PC-9 (cell line): ENCODE measurements around the gene KRT3. TPM values are rescaled to one million over a fixed set of nuclear protein-coding genes. Genes with fewer than 3 reads are reported as not detected.

ENCODE experiments used
- BruUV-seq: library from RNA; stranded (reverse); fragments of 400-500 nt; replicated peaks from 2 replicates; lab custom pipeline; 2021; lab: Mats Ljungman, UMichigan
- CTCF ChIA-PET: fragments of 300-600 bp; sonication (Branson Sonifier 250); formaldehyde crosslinking; loops from one replicate; lab custom pipeline; 2022; ENCODE audit warnings: antibody characterized with exemption; lab: Charles Lee
- POLR2A ChIA-PET: fragments of 300-600 bp; sonication (Branson Sonifier 250); formaldehyde crosslinking; loops from one replicate; lab custom pipeline; 2022; ENCODE audit warnings: antibody characterized with exemption; ENCODE audit not compliant: unreplicated experiment; lab: Charles Lee
- DNase-seq, 2 experiments: peaks; one replicate each; pipeline versions ENCODE4 v3.0.0 to v3.0.0-alpha.2; 2015 to 2022; ENCODE audit warnings: mixed read lengths in 1 of 2
- H2AFZ ChIP-seq: fragments of 200-600 bp; sonication (generic); 2 replicates; pipeline ENCODE4 v1.8.1; 2017; ENCODE audit warnings: antibody characterized with exemption
- H3F3A ChIP-seq: fragments of 200-600 bp; sonication (generic); 2 replicates; pipeline ENCODE4 v1.8.1; 2017; ENCODE audit warnings: antibody characterized with exemption, mild to moderate bottlenecking, low read depth; ENCODE audit not compliant: insufficient read depth
- H3K27ac ChIP-seq: fragments of 200-600 bp; sonication (generic); 2 replicates; pipeline ENCODE4 v1.6.1; 2016; ENCODE audit warnings: mixed run types
- H3K27me3 ChIP-seq: fragments of 200-600 bp; sonication (generic); 2 replicates; pipeline ENCODE4 v1.6.1; 2016; ENCODE audit warnings: low read depth, mixed run types; ENCODE audit not compliant: insufficient read depth
- H3K36me3 ChIP-seq: fragments of 200-600 bp; sonication (generic); 2 replicates; pipeline ENCODE4 v1.6.1; 2016; ENCODE audit warnings: low read depth, mixed run types
- H3K4me1 ChIP-seq: fragments of 200-600 bp; sonication (generic); replicated peaks from 2 replicates; pipeline ENCODE4 v1.6.1; 2016; ENCODE audit warnings: mixed run types; ENCODE audit not compliant: insufficient read depth
- H3K4me2 ChIP-seq: fragments of 200-600 bp; sonication (generic); 2 replicates; pipeline ENCODE4 v1.6.1; 2017; ENCODE audit warnings: mixed run types
- H3K4me3 ChIP-seq: fragments of 200-600 bp; sonication (generic); 2 replicates; pipeline ENCODE4 v1.6.1; 2016; ENCODE audit warnings: mixed run types
- H3K79me2 ChIP-seq: fragments of 200-600 bp; sonication (generic); 2 replicates; pipeline ENCODE4 v1.6.1; 2017; ENCODE audit warnings: low read depth, mixed run types
- H3K9me2 ChIP-seq: fragments of 200-600 bp; sonication (generic); 2 replicates; pipeline ENCODE4 v1.8.1; 2017; ENCODE audit warnings: mild to moderate bottlenecking; ENCODE audit not compliant: insufficient read depth
- H3K9me3 ChIP-seq: fragments of 200-600 bp; sonication (generic); 2 replicates; pipeline ENCODE4 v1.8.1; 2016; ENCODE audit warnings: low read depth; ENCODE audit not compliant: insufficient read depth
- H4K20me1 ChIP-seq: fragments of 200-600 bp; sonication (generic); 2 replicates; pipeline ENCODE4 v1.8.1; 2017; ENCODE audit not compliant: insufficient read depth
- CTCF ChIP-seq: fragments of 200-600 bp; sonication (generic); conservative IDR thresholded peaks from 2 replicates; pipeline ENCODE4 v1.6.1; 2017; ENCODE audit warnings: mixed run types, antibody characterized with exemption, mild to moderate bottlenecking, moderate library complexity
- EZH2 ChIP-seq: fragments of 200-600 bp; sonication (generic); IDR thresholded peaks from 2 replicates; pipeline ENCODE4 v1.8.0; 2017; ENCODE audit warnings: antibody characterized with exemption, low read depth
- intact Hi-C: fragments of 100-400 bp; cut with micrococcal nuclease; formaldehyde crosslinking; loops from one replicate; pipeline ENCODE4 v1.10.0; 2022; ENCODE audit not compliant: unreplicated experiment
- total RNA-seq: library from RNA; stranded (reverse); gene quantifications from 2 replicates; pipeline ENCODE4 v1.2.3, GENCODE V29; 2021

The KRT3 gene
- total RNA-seq, 1 experiment from 2014 or later, result 0.24 TPM

GRCh38 chr12:52776913-52777395 lies 19.0 kb downstream of the KRT3 start, which contains the start of gene KRT76:
KRT76 (minus strand) TSS chr12:52777345; CDS start chr12:52777291, 54 bp downstream.
- H3K4me3 ChIP-seq, result no peak within 1 kb of the TSS
- no peak within 1 kb of the TSS for H3K27ac ChIP-seq
- H4K20me1 ChIP-seq, result no peaks in the 10 kb centered on the region
- no peaks in the 10 kb centered on the region for H3K9me2 ChIP-seq
- no peaks in the 10 kb centered on the region; the same call in 1 of the 2 replicates for H3K27me3 ChIP-seq
- ChIA-PET CTCF (interaction anchor here (0.9 kb wide), 1 partner anchor 85 kb away, joined by 3 read pairs; no protein-coding TSS in a partner anchor), POLR2A (no interaction called here)
- no peak for DNase-seq
- no peaks in the 10 kb centered on the region for H3F3A ChIP-seq
- TF ChIP-seq EZH2, result no peak
- TF ChIP-seq CTCF, result no peak
- H3K79me2 ChIP-seq, result no peaks in the 10 kb centered on the region
- H3K9me3 ChIP-seq, result no peaks in the 10 kb centered on the region
- intact Hi-C loops, result no loop called here
- H3K4me1 ChIP-seq, result no peaks in the 10 kb centered on the region
- H2AFZ ChIP-seq, result no peak within 1 kb of the TSS
- H3K4me2 ChIP-seq, result no peak within 1 kb of the TSS
- no TSS peak for BruUV-seq
- no peaks in the 10 kb centered on the region for H3K36me3 ChIP-seq

GRCh38 chr12:52776435-52776834 lies 19.5 kb downstream of the KRT3 start:
- no peak for TF ChIP-seq EZH2
- no peak for TF ChIP-seq CTCF
- H3K4me3 ChIP-seq, result no peak overlapping the region
- H3K4me2 ChIP-seq, result no peak overlapping the region
- no peaks in the 10 kb centered on the region for H3K36me3 ChIP-seq
- no peaks in the 10 kb centered on the region for H3K79me2 ChIP-seq
- no peaks in the 10 kb centered on the region for H3K9me3 ChIP-seq
- no peaks in the 10 kb centered on the region for H3K9me2 ChIP-seq
- no peak overlapping the region for H3K27ac ChIP-seq
- CTCF ChIA-PET, result no interaction called here
- H3K27me3 ChIP-seq, result no peaks in the 10 kb centered on the region; the same call in 1 of the 2 replicates
- intact Hi-C loops, result no loop called here
- no peak overlapping the region for H2AFZ ChIP-seq
- H3K4me1 ChIP-seq, result no peaks in the 10 kb centered on the region
- no peaks in the 10 kb centered on the region for H3F3A ChIP-seq
- BruUV-seq, result no TSS peak
- H4K20me1 ChIP-seq, result no peaks in the 10 kb centered on the region
- no peak for DNase-seq
- POLR2A ChIA-PET, result interaction anchor here (0.6 kb wide), 1 partner anchor 1112 kb away, joined by 5 read pairs; no protein-coding TSS in a partner anchor

DNA sequence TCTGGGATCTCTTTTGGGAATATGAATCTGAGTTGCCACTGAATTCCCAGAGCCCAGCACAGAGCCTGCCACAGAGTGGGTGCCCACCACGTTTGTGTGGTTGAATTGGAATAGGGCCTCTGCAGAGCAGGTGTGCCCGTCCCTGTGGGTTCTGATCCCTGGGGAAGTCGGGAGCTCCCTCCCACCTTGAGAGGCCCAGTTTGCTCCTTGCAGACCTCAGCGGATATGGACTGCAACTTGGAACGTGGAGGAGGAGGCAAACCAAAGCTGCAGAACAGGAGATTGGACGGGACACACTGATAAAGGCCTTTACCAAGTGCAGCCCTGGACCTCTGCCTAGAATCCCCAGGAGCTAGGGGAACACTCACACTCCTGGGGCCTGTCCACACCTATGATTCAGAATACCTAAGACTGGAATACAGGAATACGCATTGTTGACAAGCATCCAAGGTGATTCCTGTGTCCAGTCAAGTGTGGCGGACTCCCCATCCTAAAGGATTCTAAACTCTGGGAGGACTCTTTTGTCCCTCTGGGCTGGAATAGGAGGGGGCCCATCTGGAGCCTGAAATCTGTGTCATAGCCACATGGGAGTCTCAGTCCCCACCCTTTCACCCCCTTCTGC lies 21.2 kb downstream of the KRT3 start:
- H3K4me3 ChIP-seq, result no peak overlapping the region
- H3K9me3 ChIP-seq, result no peaks in the 10 kb centered on the region; the same call in 1 of the 2 replicates
- no peak overlapping the region for H3K4me2 ChIP-seq
- H2AFZ ChIP-seq, result no peak overlapping the region
- no peaks in the 10 kb centered on the region for H3K4me1 ChIP-seq
- POLR2A ChIA-PET, result no interaction called here
- DNase-seq, result no peak
- no peak overlapping the region for H3K27ac ChIP-seq
- H3F3A ChIP-seq, result no peaks in the 10 kb centered on the region
- no peaks in the 10 kb centered on the region for H4K20me1 ChIP-seq
- no peaks in the 10 kb centered on the region for H3K9me2 ChIP-seq
- H3K79me2 ChIP-seq, result no peaks in the 10 kb centered on the region
- CTCF ChIA-PET, result no interaction called here
- BruUV-seq, result no TSS peak
- no peaks in the 10 kb centered on the region for H3K27me3 ChIP-seq
- TF ChIP-seq EZH2 (no peak), CTCF (no peak)
- intact Hi-C loops, result no loop called here
- H3K36me3 ChIP-seq, result no peaks in the 10 kb centered on the region
